IPS DF 19.7 (cell line): ENCODE data around the gene TUBGCP5.
"Not testable (repeated sequence)": the region's sequence is repeated elsewhere in the genome, so short reads cannot be mapped to it uniquely, and the experiment has no call there.

ENCODE experiments used
- DNase-seq: peaks from one replicate; pipeline ENCODE4 v3.0.0-alpha.2; 2013; ENCODE audit warnings: low read depth, low spot score

Gene TUBGCP5

GRCh38 chr15:23043535-23043934 lies 4.2 kb upstream of the TUBGCP5 start:
- DNase-seq, result not testable (repeated sequence)

DNA sequence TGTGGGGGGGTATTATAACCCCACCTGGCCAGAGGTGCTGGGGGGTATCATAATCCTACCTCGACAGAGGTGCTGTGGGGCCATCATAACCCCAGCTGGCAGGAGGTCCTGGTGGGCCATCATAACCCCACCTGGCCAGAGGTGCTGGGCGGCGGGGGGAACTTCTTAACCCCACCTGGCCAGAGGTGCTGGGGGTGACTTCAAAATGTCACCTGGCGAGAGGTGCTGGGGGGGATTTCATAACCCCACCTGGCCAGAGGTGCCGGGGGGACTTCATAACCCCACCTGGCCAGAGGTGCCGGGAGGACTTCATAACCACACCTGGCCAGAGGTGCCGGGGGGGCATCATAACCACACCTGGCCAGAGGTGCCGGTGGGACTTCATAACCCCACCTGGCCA lies 2.4 kb upstream of the TUBGCP5 start:
- not testable (repeated sequence) for DNase-seq

GRCh38 chr15:23039917-23040281 lies 530 bp upstream of the TUBGCP5 start:
- DNase-seq, result no peak

DNA sequence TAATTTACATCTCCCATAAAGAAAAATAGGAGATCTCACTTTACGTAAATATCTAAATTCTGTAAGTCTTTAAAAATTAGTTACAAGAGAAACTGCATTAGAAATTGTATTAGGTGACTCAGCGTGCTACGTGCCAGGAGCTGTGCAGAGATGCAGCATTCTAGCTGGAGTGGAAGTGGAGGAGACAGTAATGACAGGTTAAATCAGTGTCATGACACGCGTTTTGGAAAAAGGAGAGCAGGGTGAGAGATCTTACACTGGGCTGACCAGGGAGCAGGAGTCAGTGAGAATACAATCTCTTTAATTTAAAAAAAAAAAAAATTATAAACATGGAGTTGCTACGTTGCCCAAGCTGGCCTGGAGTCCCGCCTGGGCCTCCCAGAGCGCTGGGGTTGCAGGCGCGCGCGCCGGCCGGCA lies 635 bp downstream of the TUBGCP5 start:
- no peak for DNase-seq

GRCh38 chr15:23035964-23036566 lies 3.3 kb downstream of the TUBGCP5 start:
- DNase-seq, result peak; percentile 61

DNA sequence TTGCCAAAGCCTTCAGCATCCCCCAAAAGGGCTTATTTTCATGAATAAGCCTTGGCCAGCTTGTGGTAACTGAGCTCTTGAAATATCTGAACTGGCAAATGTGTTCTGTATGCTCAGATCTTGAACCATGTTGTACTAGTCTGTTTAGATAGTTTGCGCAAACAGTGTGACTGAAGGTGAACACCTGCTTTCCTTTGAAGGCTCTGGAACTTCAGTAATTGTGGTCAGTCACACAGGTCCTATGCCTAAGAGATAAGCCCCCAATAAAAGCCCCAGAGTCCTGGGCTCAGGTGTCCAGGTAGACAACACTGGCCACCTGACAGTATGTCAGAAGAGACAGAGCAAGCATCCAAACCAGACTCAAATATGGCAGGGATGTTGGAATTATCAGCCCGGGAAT lies 5.4 kb downstream of the TUBGCP5 start:
- no peak for DNase-seq

DNA sequence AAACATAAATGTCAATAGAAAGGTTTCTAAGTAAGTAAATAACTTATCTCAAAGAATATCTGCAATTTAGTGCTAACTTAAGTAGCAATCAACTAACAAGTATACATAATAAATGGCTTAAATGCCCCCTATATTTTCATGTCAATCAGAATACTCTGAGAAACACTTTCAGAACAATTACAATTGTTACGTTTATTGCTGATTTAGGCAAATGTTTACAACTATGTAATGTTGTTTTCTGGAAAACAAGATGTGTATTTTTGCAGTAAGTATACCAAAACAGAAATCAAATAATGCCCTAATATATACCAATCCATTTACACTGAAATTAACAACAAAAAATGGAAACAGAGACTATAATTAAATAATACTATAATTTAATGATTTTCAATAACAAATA lies 13.2 kb downstream of the TUBGCP5 start:
- no peak for DNase-seq

DNA sequence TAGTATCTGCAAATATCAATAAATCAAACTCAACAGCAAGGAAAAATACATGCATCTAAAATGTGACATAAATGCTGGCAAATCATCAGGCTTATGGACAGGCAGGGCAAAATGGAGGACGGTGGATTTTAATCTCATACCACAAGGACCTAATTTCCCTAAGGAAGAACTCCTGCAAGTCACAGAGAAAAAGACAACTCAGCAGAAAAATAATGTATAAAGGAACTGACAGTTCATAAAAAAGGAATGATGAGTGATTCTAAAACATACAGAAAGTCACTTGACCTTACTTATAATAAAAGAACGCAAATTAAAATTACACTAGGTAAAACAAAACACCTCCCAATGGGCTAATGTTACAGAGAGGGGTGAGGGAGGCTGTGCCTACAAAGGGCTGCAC lies 17.2 kb downstream of the TUBGCP5 start:
- no peak for DNase-seq

DNA sequence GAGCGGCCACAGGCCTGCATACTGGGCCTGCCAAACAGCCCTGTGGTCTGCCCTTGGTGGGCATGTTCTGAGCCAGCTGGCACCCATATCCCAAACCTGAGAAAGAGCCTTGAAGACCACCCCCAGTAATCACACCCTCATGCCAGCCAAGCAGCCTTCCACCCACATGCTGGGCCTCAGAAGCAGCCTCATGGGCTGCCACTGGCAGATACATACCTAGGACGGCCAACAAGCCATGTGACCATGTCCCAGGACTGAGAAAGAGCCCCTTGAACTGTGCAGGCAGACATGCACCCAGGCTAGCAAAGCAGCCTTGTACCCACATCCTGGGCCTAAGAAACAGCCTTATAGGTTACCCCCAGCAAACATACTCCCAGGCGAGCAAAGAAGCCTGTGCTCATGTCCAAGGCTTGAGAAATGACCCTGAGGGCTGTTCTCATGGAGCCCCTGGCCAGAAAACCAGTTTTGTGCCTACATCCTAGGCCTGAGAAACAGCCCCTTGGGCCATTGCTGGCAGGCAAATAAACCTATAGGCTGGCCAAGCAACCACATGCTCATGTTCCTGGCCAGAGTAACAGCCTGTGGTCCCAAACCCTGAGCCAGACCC lies 24.9 kb downstream of the TUBGCP5 start:
- no peak for DNase-seq

DNA sequence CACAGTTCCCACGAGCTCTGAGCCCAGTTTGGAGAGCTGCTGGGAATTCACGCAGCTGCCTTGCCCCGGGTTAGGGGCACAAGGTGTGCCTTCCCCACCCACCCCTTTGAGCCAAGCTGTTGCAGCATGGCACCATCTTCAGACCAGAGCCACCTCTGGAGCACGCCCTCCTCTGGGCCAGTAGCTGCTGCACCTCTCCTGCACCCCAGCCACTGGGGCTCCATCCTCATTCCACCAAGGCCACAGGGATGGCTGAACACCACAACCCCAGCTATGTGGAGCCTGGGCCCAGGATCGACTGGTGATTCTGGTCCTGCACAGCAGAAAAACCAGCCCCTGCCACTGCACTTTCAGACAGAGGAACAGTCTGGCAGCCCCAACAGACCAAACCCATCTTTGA lies 25.7 kb downstream of the TUBGCP5 start:
- no peak for DNase-seq

- DNase-seq, result not testable (repeated sequence)
Measured at GRCh38 chr15:23012616-23013015, 26.8 kb downstream of the TUBGCP5 start.

DNA sequence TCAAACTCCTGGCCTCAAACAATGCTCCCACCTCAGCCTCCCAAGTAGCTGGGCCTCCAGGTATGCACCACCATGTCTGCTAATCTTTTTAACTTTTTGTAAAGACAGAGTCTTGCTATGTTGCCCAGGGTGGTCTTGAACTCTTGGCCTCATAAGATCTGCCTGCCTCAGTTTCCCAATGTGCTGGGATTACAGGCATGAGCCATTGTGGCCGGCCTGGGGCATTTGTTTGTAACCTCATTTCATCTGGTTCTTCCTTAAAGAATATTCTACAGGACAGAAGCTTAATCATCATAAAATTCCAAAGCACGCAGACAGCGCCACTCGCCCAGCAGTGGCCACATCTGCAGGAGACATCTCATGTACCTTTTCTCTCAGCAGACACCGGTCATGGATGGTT lies 35.6 kb downstream of the TUBGCP5 start:
- no peak for DNase-seq

GRCh38 chr15:23002920-23003319 lies 36.4 kb downstream of the TUBGCP5 start:
- DNase-seq, result no peak

- no peak for DNase-seq
Measured at GRCh38 chr15:22995795-22996194, 43.6 kb downstream of the TUBGCP5 start.

DNA sequence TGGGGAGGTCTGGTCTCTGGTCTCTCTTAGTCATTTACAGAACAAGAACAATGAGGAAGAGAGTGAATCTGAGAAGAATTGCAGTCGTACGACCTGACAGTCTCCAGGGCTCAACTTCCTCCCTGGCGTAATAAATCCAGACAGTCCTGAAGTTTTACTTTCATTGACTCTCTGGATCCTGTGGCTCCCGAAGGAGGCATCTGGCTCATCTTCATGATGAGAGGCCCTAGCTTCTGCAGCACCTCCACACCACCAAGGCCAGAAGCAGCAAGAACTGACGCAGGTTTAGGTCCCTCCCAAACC lies 47.4 kb downstream of the TUBGCP5 start:
- DNase-seq, result no peak

DNA sequence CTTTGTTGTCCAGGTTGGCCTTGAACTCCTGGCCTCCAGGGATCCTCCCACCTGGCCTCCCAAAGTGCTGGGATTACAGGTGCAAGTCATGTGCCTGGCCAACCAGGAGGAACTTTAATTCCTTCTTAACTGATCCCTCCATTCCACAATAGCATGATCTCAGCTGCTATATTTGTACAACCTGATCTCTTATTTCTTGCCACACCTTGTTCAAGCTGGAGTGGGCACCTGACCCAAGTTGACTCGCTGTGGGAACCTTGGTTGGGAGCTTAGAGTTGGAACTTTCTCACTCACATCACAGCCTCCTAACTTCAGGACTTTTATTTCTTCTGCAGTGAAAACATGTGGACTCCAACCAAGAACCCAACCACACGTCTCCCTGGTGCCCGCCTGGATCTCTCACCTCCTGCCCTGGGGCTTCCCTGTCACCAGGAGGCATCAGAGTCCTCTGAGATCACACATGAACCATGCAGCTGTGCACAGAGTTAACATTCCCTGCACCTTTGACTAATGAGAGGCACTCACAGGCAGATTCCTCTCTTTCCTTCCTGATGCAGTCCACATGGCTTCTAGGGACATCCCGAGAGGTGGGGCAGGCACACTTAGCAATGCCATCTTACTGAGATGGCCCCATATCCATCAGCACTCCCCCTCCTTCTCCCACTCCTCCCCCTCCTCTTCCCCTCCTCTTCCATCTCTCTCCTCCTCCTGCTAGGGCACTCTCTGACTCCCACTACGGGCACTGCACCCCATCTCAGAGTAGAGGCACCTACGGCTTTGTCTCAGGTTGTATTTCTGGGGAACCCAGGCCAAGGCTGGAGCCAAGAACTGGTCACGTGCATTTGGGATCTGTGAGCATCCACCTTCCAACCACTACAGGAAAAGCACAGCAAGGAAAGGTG lies 49.5 kb downstream of the TUBGCP5 start:
- no peak for DNase-seq

- DNase-seq, result no peak
Measured at GRCh38 chr15:22988811-22989210, 50.6 kb downstream of the TUBGCP5 start.

DNA sequence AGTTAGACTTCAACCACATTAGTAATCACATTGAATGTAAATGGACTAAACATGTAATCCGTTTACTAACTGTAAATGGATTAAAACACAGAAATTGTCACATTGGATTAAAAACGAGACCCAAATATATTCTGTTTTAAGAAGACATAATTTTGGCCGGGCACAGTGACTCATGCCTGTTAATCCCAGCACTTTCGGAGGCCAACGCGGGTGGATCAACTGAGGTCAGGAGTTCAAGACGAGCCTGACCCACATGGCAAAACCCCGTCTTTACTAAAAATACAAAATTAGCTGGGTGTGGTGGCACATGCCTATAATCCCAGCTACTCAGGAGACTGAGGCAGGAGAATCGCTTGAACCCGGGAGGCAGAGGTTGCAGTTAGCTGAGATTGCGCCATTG lies 57.4 kb downstream of the TUBGCP5 start:
- not testable (repeated sequence) for DNase-seq

GRCh38 chr15:22981051-22981840 lies 58.1 kb downstream of the TUBGCP5 start:
- DNase-seq, result no peak

GRCh38 chr15:22980189-22981050 lies 58.9 kb downstream of the TUBGCP5 start, which contains the start of gene CYFIP1:
Gene CYFIP1, minus strand, starts transcription at chr15:22980368. Its CDS starts 33,083 bp downstream, at chr15:22947285.
- no peak for DNase-seq
